HG03442 (cell line): ENCODE data around the gene HSPB7.
"Not testable (repeated sequence)": the region's sequence is repeated elsewhere in the genome, so short reads cannot be mapped to it uniquely, and the experiment has no call there.

Source experiments
- ATAC-seq: cut with Tn5 transposase; IDR thresholded peaks from one replicate; pipeline ENCODE4 v1.9.1; 2021; ENCODE audit warnings: mild to moderate bottlenecking, moderate library complexity; ENCODE audit not compliant: unreplicated experiment

HSPB7 gene

DNA sequence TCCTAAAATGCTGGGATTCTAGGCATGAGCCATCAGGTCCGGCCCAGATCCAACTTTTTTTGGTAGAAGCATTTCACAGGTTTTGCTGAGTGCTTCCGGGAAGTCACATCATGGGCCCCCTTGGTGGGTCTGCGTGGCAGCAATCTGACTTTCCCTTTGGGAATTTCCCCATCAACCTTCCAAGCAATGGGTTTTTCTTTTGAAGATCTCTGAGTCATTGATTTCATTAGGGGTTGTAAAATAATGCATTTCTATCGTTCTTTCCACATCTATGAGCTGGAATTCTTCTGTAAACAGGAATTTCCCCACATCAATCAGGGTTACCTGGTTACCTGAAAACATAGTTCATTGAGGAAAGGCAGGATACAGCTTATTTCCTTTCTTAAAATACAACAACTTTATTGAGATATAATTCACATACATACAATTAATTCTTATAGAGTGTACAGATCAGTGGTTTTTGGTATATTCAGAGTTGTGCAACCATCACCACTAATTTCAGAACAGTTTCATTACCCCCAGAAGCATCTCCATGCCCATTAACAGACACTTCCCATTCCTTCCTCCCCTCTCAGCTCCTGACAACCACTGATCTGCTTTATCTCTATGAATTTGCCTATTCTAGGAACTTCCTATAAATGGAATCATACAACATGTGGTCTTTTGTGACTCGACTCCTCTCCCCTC is 32.1 kb downstream of the HSPB7 start:
- no peak for ATAC-seq

- no peak for ATAC-seq
Measured at GRCh38 chr1:15983275-15983674, 34.6 kb downstream of the HSPB7 start.

GRCh38 chr1:15981679-15982078 is 36.2 kb downstream of the HSPB7 start:
- no peak for ATAC-seq

GRCh38 chr1:15977947-15978346 is 39.9 kb downstream of the HSPB7 start:
- ATAC-seq, result not testable (repeated sequence)

DNA sequence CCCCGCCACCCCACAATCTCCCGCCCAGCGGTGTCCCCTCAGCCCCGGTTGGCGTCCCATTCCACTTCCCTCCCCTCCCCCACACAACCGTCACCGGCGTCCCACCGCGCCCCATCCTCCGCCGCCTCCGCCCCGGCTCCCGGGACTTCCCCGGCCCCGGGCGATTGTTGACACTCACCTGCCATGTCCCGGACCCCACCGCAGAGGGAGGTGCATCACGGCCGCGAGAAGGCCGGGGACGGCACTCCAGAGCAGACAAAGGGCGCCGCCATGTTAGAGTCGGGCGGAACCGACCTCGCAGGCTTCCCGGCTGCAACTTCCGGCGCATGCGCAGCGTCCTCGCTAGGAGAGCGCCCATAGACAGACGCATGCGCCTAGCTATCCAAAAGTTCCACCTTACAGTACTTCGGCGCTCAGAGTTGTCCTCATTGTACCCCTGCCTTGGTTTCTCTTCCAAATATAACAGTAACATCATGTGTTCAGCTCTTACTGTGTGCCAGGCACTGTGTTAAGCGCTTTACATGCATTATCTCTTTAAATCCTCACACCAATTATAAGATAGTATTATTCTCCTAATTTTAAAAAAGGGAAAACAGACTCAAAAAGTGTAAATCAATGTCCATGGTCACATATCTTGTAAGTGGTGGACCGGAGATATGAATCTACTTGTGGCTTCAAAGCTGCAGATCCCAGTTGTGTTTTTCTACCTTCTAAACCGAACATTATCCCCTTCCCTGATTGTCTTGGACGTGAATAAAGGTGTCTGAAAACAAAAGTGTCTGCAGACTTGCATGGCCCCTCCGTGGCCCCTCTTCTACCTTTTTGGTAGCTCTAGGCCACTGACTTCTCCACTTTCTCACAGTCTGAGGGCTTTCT is 41.8 kb downstream of the HSPB7 start, which contains the start of gene ZBTB17:
Gene ZBTB17, minus strand, starts transcription at position 297 of the 876 bp plus-strand sequence. CDS start 27,606 bp downstream, outside the sequence.
- ATAC-seq, result peak; percentile 62

DNA sequence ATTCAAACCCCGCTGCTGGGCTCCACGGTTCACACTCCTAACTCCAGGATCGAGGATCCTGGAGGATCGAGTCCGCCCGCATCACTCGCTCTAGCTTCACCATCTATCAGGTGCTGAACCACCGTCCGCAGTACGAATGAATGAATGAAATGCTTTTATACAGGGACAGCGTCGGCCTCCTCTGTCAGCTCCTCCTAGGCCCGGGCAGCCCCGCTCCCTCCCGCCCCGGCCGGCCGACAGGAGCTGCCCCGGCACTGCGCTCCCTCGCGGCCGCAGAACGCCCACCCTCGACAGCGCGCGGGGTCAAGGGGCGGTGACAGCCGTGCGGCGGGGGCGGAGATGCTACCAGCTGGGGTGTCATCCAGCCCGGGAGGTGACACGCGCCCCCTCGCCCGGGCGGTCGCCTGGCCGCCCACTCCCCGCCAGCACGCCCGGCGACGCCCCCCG is 42.5 kb downstream of the HSPB7 start:
- peak; percentile 63 for ATAC-seq

- ATAC-seq, result peak; percentile 27
Measured at GRCh38 chr1:15974855-15975254, 43.0 kb downstream of the HSPB7 start.

- ATAC-seq, result no peak
Measured at GRCh38 chr1:15973772-15974171, 44.1 kb downstream of the HSPB7 start.

DNA sequence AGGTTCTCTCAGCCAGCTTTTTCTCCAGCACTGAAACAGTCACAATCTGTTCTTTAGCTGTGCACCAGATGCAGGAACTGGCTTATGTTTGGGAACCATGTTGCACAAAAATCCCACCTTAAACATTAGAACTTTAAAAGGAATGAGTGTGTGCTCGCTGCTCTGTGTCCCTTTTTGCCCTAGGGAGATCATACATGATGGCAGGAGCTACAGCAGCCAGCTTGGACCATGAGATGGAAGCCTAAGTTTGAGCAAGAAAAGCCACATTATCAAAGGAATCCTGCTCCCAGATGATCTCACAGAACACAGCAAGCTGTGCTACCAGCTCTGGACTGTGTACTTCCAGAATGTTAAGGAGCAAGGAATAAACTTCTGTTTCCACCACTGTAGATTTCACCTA is 45.4 kb downstream of the HSPB7 start:
- ATAC-seq, result no peak

DNA sequence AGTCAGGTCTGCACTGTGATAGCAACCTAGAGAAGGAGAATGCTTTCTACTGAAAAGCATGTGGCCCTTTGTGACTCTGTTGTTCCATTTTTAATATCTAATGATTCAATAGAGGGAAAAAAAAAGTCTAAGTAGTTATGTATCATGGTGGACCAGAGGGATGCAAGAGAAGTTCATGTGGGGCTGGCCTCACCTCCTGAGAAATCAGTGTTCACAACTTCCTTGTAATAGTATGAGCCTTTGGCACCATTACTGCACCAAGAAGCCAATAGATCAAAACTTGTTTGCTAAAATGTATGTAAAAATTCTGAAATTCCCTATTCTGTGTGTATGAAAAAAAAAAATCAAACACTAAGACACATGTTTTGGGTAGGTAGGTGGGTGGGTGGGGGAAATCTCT is 46.9 kb downstream of the HSPB7 start:
- no peak for ATAC-seq

GRCh38 chr1:15969321-15969880 is 48.4 kb downstream of the HSPB7 start:
- no peak for ATAC-seq

DNA sequence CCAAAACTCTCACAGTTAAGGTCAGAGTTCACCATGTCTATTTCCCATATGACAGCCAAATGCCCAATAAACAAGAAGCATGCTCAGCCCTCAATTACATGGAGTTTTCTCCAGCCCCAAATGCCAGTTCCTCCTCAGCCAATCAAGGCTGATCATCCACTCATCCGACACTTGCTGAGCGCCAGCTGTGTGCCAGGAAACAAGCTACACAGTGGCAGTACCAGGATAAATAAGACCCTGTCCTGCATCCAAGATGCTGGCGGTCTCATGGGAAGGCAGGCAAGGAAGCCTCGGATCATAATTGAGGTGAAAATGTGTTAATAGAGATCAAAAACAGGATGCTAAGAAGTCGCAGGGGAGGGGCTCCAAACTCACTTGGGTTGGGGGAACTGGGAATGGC is 49.7 kb downstream of the HSPB7 start:
- ATAC-seq, result no peak

GRCh38 chr1:15966956-15967344 is 50.9 kb downstream of the HSPB7 start:
- no peak for ATAC-seq

- peak; percentile 73 for ATAC-seq
Measured at GRCh38 chr1:15966081-15966955, 51.5 kb downstream of the HSPB7 start.

- no peak for ATAC-seq
Measured at GRCh38 chr1:15965228-15965767, 52.5 kb downstream of the HSPB7 start.
